Activated CD4-positive, alpha-beta T cell treated with anti-CD3 and anti-CD28 coated beads, Interleukin-2, amount 50 U/mL, for 48 hours (primary cell): Measurements from ENCODE around the gene ARRDC5.
"Not testable (repeated sequence)": the region's sequence is repeated elsewhere in the genome, so short reads cannot be mapped to it uniquely, and the experiment has no call there.

Source experiments
- DNase-seq, 2 experiments: peaks; one replicate each; pipeline ENCODE4 v3.0.0-alpha.2; 2020

ARRDC5 gene

GRCh38 chr19:4909897-4910593, 7.3 kb upstream of the ARRDC5 start:
- peak; percentile 96 to 97 for DNase-seq

DNA sequence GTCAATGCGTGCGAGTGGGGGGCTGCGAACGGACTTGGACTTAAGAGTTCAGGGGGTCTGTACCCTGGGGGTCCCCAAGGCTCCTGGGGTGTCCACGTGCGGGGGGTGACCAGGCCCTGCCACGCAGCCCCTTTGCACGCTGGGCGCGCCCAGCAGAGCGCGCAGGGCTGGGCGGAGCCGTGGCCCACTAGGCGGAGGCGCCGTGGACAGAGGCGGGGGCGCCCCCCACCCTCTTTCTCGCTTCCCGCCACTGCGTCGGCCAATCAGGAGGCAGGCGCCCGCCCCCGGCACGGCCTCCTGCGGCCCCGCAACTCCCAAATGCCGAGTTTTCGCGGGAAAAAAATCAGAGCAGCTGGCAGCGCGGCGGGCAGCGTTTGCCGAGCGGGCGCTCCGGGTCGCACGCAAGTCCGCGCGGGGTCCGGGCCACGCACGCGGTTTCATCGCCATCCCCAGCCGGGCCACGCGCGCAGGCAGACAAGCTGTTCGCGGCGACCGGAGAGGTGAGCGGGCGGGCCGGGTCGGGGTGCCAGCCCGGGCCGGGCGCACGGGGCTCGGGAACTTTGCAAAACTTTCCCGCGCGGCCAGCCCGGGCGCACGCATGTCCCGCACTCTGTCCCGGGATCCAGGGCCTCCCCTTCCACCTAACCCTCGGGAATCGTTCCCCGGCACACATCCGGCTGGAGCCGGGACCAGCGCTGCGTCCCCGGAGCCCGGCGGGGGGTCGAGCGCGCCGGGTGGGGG, 6.6 kb upstream of the ARRDC5 start, which contains the start of gene UHRF1:
Gene UHRF1, plus strand, starts transcription at position 346 of the 741 bp plus-strand sequence. CDS start 1,385 bp downstream, outside the sequence.
- DNase-seq: peak; percentile 81 to 86

- DNase-seq: no peak
Measured at GRCh38 chr19:4908781-4909155, 6.1 kb upstream of the ARRDC5 start.

GRCh38 chr19:4908360-4908759, 5.7 kb upstream of the ARRDC5 start:
- no peak for DNase-seq

- DNase-seq: no peak
Measured at GRCh38 chr19:4906963-4907362, 4.3 kb upstream of the ARRDC5 start.

DNA sequence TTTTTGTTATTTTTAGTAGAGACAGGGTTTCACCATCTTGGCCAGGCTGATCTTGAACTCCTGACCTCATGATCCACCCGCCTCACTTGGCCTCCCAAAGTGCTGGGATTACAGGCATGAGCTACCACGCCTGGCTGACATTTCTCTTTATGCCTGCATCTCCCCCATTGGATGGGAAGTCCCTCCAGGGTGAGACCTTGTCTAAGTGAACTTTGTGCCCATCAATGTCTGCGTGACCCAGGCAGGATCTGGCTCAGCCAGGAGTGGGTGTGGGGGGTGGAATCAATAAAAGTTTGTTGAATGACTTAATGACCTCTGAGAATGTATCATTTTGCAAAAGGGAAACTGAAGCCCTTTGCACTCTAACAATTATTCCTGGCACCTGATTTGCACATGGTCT, 1.8 kb upstream of the ARRDC5 start:
- DNase-seq: no peak

GRCh38 chr19:4900879-4901278, 1.8 kb downstream of the ARRDC5 start:
- DNase-seq: not testable (repeated sequence)

GRCh38 chr19:4897146-4897545, 5.5 kb downstream of the ARRDC5 start:
- DNase-seq: no peak

GRCh38 chr19:4896372-4896771, 6.3 kb downstream of the ARRDC5 start:
- no peak for DNase-seq

GRCh38 chr19:4892962-4893361, 9.7 kb downstream of the ARRDC5 start:
- DNase-seq: not testable (repeated sequence)

GRCh38 chr19:4891066-4891465, 11.6 kb downstream of the ARRDC5 start:
- DNase-seq: no peak

DNA sequence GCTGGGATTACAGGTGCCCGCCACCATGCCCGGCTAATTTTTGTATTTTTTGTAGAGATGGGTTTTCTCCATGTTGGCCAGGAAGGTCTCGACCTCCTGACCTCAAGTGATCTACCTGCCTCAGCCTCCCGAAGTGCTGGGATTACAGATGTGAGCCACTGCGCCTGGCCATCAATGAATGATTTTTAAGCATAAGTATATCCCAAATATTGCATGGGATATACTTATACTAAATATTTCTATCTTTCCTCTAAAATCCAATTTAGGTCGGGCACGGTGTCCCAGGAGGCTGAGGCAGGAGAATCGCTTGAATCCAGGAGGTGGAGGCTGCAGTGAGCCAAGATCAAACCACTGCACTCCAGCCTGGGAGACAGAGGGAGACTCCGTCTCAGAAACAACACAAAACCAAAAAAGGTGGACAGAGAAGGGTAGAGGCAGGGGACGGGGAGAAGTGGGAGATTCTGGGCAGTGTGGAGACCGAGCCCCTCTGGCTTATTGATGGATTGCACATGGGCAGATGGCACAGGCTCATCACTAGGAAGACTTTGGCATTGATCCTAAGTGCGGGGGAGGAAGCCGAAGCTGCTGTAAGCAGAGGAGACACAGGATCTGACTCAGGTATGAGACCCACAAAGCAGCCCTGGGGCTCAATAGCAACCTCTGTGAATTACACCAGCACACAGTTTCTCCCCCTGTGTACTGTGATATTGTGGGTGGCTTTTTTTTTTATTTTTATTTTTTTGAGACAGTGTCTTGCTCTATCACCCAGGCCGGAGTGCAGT, 13.5 kb downstream of the ARRDC5 start:
- DNase-seq: no peak

DNA sequence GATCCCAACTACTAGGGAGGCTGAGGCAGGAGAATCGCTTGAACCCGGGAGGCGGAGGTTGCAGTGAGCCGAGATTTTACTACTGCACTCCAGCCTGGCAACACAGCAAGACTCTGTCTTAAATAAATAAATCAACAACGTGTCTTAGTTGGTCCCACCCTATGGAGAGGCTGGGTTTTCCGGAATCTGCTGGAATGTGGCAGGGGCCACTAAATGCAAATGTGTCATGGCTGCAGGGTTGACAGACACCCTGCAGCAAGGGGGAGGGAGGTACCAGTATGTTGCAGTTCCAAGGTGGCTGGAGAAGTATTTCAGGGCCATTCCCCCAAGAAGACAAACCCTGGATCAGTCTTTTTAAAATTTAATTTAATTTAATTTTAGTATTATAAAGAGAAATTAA, 14.9 kb downstream of the ARRDC5 start:
- DNase-seq: not testable (repeated sequence)

- not testable (repeated sequence) for DNase-seq
Measured at GRCh38 chr19:4884993-4885392, 17.7 kb downstream of the ARRDC5 start.

DNA sequence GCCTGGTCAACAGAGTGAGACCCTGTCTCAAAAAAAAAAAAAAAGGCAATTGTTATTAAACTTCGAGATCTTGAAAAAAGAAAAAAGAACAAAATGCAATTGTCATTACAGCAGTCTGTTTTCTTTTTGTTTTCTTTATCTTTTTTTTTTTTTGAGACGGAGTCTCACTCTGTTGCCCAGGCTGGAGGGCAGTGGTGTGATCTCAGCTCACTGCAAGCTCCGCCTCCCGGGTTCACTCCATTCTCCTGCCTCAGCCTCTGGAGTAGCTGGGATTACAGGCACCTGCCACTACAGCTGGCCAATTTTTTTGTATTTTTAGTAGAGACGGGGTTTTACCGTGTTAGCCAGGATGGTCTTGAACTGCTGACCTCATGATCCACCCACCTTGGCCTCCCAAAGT, 19.8 kb downstream of the ARRDC5 start:
- DNase-seq: not testable (repeated sequence)

DNA sequence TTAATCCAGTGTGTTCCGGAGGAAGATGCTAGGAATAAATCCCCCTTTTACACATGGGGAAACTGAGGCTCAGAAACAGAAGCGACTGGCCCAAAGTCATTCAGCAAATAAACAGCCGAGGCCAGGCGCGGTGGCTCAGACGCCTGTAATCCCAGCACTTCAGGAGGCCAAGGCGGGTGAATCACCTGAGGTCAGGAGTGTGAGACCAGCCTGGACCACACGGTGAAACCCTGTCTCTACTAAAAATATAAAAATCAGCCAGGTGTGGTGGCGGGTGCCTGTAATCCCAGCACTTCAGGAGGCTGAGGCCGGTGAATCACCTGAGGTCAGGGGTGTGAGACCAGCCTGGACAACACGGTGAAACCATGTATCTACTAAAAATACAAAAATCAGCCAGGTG, 23.7 kb downstream of the ARRDC5 start:
- no peak for DNase-seq

- DNase-seq: peak in 1 of 2 experiments; percentile 11
Measured at GRCh38 chr19:4878491-4878968, 24.2 kb downstream of the ARRDC5 start.

DNA sequence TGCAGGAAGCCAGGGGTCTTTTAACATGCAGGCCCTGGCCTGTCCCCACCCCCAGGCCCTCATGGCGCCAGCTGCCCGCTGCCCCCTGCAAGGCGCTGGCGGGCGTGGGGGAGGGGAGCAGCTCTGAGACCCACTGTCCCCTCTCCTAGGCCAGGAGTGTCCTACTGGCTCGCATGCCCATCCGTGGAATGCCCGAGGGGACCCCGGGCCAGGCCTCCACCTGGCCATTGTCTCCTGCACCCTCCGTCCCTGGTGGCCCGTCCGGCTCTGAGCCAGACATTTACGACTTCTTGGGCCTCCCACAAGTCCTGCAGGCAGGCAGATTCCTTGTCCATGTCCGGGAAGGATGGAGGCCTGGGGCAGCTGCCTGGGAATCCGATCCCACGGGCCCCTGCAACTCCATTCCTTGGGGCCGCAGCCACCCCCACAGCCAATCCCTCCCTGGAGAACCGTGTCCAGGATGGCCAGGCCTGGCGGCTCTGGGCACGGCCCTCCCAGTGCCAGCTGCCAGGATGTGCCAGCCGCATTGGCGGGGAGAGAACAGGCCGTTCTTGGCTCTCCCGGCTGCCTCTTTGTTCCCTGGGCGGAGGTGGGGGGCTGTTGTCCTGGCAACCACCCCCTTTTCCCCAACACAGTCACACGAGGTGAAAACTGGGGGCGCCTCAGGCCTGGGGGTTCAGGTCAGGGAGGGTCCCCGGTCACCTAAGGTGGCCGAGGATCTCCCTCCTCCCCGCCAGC, 24.8 kb downstream of the ARRDC5 start:
- no peak for DNase-seq

DNA sequence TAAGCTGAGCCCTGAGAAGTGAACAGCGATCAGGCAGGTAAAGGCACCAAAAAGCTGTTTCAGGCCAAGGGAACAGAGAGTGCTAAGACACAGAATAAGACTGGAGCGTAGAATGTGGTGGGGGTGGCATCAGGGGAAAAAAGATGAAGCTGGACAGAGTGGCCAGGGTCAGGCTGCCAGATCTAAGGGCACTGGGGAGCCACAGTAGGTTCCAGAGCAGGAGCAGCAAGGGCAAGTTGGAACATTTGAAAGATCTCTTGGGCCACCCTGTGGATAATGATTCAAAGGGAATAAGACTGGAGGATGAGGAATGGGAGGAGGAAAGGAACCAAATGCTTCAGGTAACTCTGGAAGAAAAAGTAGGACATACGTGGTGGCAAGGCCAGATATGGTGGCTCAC, 28.8 kb downstream of the ARRDC5 start:
- no peak for DNase-seq

DNA sequence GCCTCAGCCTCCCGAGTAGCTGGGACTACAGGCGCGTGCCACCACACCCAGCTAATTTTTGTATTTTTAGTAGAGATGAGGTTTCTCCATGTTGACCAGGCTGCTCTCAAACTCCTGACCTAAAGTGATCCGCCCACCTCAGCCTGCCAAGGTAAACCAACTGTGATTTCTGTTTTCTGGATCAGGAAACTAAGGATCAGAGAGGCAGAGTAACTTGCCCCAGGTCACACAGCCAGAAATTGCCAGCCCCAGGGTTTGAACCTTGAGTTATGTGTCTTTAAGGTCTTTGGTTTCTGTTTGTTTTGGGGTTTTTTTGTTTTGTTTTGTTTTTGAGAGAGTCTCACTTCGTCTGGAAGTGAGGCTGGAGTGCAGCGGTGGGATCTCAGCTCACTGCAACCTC, 31.0 kb downstream of the ARRDC5 start:
- no peak for DNase-seq

DNA sequence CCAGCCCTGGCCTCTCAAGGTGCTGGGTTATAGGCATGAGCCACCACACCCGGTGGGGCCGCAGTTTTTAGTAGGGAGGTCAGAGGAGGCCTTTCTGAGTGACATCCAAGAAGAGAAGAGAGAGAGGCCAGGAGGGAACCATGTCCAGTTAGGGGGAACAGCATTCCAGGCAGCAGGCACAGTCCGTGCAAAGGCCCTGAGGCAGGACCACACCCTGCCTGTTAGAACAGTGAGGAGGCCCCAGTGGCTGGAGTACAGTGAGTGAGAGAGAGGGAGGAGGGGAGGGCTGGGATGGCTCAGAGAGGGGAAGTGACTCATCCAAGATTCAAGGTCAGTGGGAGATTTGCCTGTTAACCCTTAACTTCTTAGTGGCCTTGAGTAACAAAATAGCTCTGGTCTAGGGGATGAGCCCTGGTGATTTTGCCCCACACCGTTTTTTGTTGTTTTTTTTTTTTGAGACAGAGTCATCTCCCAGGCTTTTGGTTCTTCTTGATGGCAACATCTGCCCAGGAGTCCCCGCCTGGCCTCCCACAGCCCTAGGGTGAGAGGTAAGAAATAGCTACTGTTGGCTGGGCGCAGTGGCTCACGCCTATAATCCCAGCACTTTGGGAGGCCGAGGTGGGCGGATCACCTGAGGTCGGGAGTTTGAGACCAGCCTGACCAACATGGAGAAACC, 32.5 kb downstream of the ARRDC5 start:
- peak; percentile 33 to 51 for DNase-seq

- no peak for DNase-seq
Measured at GRCh38 chr19:4868286-4868834, 34.3 kb downstream of the ARRDC5 start.
